ENCODE data around the gene ENPP7.

The ENPP7 gene

DNA sequence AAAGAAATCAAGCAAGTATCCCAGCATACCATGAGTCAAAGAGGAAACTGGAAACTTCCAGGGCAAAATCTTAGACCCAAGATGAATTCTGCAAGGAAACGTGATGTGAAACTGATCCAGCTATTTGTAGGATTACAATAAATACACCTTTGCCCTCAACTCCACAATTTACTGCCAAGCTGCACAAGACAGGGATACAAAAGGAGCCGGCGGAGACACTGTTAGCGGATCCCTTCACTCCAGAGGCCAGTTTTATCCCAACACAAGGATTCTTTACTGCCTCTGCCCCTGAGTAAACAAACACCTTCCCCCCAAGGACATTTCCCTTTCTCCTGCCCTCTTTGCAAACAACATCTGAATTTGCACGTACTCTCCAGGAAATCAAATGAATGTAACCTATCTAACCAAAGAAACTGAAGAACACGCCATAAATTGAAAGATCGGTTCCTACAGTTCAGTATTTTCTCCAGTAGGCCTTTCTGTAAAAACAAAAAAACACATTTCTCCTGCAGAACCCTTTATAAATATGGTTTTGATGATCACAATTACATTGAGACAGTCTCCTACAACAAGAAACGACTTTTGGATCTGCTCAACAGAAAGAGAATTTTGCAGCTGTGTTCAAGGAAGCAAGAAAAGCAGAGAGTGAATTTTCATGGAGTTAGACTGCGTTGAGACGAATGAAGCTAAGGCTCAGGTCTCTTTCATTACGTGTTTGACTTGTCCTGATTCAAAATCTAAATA lies 45.8 kb downstream of the ENPP7 start:
- no peak for DNase-seq (ENCODE audit: extremely low read depth in 1 of 2, low read depth in 1 of 2)

DNA sequence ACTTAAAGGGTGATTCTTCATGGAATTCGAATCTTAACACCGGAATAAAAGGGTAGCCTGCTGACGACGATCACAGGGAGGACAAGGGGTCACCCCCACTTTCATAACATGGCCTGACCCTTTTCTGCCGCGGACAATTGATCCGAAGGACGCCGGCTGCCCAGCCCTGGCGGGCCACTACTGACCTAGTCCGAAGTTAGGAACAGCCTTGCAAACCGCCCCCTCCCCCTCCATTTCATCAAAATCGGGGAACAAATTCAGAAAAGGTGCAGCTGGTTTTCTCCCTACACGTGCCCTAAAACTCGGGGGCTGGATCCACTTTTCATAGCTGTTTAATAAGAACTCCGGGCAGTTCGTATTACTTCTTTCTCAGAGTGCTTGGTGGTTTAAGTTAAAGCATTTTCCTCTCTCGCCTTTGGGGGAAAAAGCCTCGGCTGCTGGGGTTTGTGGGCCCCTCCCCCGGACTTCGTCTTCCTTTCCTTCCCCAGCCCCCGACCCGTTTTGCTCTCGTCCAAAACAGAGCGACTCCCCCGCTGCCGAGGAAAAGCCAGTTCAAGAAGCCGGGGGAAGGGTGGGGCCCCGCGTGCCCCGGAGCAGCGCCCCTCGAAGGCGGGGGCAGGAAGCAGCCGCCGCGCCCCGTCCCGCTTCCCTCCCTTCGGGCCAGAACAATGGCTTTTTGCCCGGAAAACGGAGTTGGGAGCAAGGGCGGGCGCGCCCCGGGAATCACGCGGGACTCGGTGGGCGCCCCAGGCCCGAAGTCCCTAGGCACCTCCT lies 46.6 kb downstream of the ENPP7 start:
- DNase-seq (ENCODE audit: extremely low read depth in 1 of 2, low read depth in 1 of 2) = no peak

DNA sequence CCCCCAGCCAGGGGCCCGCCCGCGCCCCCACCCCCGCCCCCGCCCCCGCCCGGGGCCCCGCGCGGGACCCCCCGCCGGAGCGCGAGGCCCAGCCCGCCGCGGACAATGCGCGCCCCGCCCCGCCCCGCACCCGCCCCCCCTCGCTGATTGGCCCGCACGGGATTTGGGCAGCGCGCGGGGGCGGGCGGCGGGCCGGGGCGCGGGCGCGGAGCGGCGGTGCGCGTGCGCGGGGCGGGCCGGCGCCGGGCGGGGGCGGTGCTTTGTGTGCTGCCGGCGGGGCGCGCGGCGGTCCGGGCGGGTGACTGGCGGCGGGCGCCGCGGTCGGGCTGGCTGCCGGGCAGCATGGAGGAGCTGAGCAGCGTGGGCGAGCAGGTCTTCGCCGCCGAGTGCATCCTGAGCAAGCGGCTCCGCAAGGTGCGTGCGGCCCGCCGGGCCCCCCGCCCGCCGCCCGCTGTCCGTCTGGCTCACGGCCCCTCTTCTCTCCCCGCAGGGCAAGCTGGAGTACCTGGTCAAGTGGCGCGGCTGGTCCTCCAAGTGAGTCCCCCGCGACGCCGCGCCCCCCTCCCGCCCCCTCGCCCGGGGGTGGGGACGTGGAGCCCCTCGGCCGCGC lies 47.3 kb downstream of the ENPP7 start, which contains the start of gene CBX2:
TSS of gene CBX2 (plus strand) at position 255 of the 610 bp plus-strand sequence. CDS start at position 343, 88 bp downstream.
- peak; percentile 58 to 66 for DNase-seq (ENCODE audit: extremely low read depth in 1 of 2, low read depth in 1 of 2)

DNA sequence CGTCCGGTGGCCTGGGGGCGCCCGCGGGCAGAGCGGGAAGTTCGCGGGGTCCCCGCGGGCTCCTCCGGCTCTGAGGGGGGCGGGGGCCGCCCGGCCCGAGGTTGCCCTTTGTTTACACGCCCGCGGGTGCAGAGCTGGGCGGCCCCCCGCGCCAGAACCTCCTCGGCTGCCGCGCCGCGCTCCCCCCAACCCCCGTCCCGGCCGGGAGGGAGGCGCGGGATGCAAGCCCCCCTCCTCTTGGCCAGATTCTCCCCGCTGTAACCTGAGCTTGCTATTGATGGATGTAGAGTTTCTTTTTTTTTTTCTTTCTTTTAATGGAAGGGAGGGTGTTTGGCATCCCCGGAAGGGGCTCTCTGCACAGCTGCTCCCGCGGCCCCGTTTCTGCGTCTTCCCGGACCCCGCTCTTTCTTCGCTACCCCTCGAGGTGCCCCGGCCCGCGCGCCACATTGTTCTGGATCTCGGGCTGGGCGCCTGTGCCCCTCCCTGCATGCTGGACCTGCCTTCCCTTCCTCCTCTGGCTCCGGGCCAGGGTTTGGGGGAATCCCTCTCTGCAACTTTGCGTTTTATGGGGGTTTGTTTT lies 47.9 kb downstream of the ENPP7 start:
- DNase-seq (ENCODE audit: extremely low read depth in 1 of 2, low read depth in 1 of 2) = no peak

DNA sequence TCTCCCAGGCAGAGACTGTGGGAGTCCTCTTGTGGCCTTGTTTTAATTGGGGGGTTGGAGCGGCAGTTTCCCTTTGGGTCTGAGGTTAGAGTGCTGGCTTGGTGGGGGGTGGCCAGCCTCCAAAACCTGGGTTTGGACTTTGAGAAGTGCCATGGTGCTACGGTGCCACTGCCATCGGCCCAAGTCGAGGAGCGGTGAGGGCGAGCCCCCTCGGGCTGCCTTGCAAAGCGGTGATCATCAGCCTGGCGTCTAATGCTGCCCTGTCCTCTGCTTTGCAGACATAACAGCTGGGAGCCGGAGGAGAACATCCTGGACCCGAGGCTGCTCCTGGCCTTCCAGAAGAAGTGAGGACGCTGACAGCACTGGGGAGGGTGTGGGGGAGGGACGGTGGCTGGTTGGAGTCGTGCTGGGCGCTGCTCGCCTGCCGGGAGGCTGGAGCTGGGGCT lies 48.4 kb downstream of the ENPP7 start:
- no peak for DNase-seq (ENCODE audit: extremely low read depth in 1 of 2, low read depth in 1 of 2)

DNA sequence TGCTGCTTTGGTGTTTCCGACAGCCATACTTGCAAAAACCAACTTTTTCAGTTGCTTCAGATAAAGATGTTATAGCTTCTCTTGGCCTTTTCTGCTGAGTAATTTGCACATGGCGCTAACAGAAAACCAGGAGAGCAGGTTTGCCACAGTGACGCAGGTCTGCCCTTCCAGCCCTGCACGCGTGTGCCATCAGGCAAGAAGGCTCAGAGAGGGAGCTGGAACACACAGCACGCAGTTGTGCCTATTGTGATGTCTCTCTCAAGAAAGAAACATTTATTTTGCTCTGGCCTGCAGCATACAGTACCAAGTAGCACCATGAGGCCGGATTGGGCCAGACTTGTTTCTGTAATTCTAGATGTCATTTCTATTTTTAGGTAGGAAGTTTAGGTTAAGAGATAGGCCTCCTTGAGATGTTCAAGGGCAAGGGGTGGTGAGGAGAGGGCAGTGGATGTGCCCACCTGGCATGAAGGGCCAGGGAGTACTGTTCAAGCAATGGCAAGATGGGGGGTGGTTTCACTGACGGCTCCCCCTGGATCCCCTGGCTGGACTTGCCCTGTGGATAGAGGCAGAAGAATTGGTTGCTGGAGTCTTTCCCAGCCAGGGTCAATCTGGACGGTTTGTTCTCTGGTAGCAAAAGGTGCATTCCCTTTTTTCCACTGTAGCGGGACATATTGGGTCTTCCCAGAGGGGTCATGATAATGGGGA lies 49.1 kb downstream of the ENPP7 start:
- no peak for DNase-seq (ENCODE audit: extremely low read depth in 1 of 2, low read depth in 1 of 2)

DNA sequence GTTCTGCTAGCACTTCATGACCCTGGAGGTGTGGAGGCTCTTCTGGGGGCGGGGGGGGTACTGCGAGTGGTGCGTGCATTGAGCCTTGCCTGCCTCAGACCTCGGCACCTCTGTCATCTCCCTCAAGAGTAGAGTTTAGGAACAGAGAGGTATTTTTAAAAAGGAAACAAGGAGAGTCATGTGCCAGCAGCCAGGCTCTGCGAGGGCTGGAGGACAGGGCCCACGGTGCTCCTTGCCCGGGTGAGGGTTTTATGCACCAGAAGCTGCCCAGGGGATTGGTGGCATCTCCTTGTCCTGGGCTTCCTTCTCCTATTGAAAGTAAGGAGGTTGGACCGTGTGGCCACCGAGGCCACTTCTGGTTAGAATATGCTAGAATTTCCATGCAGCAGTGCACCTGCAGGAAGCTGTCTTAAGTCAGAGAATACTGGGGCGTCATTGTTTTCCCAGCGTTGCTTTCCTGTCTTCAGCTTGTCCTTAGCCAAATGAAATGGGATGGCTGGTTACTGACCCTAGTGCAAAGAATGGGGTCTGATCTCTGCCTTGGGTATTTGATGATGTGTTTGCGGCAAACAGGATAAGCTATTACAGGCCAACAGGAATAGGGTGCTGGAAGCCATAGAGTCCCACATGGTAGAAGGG lies 50.4 kb downstream of the ENPP7 start:
- DNase-seq (ENCODE audit: extremely low read depth in 1 of 2, low read depth in 1 of 2) = no peak

DNA sequence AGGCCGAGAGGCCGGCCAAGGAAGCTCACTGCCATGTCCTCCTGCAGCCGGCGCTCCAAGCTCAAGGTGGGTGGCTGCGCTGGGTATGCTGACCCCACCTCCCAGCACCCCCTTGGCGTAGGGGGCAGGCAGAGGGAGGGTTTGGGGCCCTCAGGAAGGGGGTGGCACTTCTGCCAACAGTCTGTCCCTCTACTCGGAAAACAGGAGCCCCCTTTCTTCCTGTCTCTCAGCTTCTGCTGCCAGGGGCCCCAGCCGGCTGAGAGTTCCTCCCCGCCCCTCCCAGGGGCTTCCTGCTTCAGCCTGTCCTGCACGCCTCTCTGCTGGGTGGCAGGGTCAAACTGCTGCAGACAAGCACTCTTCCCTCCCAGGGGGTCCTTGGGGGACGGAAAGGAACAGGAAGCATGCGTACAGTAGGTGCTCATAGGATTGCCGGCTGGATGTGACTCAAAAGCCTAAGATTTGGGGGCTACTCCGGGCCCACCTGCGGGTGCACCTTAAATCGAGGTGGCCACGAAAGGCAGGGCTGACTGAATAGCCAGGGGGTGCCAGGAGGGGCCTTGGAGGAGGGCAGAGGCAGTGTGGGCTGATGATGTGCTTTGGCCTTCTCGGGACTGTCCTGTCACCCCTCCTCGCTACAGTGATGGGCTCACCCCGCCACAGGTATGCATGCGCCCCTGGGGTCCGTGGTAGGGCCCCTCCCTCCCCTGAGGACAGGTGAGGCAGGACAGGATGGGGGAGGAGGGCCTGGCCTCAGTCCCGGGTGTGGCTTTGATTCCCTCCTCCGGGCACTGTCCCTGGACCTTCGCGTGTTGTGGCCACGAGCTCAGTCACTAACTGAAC lies 51.2 kb downstream of the ENPP7 start:
- DNase-seq (ENCODE audit: extremely low read depth in 1 of 2, low read depth in 1 of 2) = no peak

DNA sequence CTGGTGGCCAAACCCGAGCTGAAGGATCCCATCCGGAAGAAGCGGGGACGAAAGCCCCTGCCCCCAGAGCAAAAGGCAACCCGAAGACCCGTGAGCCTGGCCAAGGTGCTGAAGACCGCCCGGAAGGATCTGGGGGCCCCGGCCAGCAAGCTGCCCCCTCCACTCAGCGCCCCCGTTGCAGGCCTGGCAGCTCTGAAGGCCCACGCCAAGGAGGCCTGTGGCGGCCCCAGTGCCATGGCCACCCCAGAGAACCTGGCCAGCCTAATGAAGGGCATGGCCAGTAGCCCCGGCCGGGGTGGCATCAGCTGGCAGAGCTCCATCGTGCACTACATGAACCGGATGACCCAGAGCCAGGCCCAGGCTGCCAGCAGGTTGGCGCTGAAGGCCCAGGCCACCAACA lies 53.1 kb downstream of the ENPP7 start:
- DNase-seq (ENCODE audit: extremely low read depth in 1 of 2, low read depth in 1 of 2) = no peak

DNA sequence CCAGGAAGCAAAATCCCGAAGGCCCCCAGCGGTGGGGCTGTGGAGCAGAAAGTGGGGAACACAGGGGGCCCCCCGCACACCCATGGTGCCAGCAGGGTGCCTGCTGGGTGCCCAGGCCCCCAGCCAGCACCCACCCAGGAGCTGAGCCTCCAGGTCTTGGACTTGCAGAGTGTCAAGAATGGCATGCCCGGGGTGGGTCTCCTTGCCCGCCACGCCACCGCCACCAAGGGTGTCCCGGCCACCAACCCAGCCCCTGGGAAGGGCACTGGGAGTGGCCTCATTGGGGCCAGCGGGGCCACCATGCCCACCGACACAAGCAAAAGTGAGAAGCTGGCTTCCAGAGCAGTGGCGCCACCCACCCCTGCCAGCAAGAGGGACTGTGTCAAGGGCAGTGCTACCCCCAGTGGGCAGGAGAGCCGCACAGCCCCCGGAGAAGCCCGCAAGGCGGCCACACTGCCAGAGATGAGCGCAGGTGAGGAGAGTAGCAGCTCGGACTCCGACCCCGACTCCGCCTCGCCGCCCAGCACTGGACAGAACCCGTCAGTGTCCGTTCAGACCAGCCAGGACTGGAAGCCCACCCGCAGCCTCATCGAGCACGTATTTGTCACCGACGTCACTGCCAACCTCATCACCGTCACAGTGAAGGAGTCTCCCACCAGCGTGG lies 53.7 kb downstream of the ENPP7 start:
- DNase-seq (ENCODE audit: extremely low read depth in 1 of 2, low read depth in 1 of 2) = no peak

DNA sequence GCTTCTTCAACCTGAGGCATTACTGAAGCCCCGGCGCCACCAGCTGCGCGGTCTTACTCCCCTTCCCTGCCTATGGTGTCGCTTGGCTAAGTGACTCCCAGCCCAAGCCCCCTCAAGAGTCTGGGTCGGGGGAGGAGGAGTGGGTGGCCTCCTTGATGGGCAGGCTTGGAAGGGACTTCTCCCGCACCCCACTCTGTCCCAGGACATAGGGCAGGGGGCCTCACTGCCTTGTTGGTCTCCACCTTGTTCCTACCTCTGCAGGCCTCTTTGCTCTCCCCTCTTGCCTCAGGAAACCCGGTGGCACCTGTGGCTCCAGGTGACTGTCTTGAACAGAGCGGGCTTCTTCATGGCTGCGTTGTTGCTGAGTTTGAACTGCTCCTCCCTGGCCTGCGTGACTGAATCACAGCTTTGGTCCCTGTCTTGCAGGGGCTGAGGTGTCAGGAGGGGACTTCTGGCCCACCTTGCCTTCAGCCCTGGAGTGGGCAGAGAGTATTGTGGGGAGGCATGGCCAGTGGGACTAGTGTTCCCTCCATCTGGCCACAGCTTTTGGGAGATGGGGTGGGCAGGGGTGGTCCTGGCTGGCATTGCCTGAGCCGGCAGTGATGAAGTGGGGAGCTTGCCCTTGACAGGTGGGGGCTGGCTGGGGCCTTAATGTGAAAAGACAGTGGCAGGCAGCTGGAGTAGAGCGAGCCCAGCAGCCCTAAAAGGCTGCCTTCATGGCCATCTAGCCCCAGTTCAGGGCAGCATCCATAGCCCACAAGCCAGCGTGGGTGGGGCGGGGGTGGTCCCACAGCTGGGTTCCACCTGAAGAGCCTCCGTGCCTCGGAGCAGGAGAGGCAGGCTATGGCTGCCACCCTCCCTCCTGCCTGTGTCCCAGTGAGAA lies 54.5 kb downstream of the ENPP7 start:
- no peak for DNase-seq (ENCODE audit: extremely low read depth in 1 of 2, low read depth in 1 of 2)

DNA sequence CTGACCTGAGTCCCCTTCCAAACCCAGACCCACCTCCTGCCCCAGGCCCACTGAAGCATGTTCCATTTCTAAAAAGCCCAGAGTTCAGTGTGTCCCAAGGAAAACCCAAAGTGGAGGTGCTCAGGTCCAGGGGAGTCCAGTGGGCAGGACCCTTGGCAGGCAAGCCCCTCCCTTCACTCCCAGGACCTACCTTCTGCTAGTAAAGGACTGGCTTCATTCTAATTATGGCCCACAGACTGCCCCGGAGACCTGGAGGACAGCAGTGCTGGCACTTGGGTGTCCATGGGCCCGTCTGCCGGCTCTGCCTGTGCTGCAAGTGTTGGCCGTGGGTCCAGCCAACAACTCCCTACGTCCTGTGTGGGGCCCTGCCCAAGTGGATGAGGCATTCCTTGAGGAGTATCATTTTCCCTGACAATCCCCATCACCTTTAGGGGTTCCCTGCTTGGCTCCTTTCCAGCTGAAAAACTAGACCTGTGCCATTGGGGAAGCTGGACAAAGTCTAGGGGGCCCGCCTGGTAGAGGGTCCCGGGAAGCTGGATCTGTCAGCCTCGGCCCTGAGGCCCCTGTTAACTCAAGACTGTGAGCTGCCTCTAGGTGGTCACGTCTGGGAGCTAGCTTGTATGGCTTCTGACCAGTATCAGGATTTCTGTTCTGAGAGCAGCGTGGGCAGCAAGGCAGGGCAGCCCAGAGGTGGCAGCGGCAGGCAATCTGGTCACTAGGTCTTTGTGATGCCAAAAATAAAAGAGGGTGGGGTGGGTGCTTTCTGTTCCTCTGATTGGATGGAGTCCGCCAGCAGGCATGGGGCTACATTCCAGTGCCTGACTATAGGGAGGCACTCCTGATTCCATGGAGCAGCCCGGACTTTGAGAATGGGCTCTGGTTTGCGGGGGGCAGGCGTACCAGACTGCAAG lies 55.4 kb downstream of the ENPP7 start:
- DNase-seq (ENCODE audit: extremely low read depth in 1 of 2, low read depth in 1 of 2) = no peak

DNA sequence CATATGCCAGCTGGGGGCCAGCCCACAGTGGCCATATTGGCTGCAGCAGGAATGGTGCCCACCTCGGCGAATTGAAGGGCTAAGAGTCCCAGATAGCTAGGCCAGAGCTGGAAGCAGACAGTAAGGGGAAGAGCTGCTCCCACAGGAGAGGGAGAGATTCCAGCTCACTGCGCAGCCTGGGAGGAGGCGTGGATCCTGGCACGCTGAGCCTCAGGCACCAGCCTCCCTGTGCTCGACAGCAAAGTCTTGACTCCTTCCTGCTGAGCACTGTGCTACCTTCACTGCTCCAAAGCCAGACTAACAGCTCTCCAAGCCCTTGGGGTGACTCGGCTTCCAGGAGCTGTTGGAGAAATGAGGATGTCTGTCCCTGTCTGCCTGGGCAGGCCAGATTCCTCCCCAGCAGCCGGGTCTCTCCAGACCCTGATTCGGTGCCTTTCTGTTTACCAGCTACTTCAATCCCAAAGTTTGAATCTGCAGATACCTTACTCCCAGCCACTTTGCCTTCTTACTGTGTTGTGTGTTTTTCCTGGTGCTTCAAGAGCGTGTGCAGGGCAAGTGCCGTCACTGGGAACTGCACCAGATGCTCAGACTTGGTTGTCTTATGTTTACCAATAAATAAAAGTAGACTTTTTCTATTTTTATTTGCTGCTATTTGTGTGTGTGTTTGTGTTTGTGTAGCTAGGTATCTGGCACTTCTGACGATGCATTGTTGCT lies 56.3 kb downstream of the ENPP7 start:
- DNase-seq (ENCODE audit: extremely low read depth in 1 of 2, low read depth in 1 of 2) = no peak

DNA sequence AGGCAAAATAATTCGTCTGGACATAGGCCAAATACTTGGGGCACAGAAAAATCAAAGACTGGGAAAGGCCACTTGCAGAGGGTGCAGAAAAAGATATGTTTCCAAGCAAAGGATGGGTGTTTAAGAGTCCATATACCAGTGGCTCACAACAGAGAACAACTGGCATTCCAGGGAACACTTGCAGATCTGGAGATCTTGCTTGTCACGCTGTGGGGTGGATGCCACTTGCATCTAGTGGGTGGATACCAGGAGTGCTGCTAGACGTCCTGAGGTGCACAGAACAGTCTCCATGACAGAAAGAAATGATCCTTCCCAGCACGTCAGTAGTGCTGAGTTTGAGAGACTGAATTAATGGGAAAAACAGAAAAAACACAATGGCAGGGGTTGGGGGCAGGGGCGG lies 57.7 kb downstream of the ENPP7 start:
- DNase-seq (ENCODE audit: extremely low read depth in 1 of 2, low read depth in 1 of 2) = no peak

DNA sequence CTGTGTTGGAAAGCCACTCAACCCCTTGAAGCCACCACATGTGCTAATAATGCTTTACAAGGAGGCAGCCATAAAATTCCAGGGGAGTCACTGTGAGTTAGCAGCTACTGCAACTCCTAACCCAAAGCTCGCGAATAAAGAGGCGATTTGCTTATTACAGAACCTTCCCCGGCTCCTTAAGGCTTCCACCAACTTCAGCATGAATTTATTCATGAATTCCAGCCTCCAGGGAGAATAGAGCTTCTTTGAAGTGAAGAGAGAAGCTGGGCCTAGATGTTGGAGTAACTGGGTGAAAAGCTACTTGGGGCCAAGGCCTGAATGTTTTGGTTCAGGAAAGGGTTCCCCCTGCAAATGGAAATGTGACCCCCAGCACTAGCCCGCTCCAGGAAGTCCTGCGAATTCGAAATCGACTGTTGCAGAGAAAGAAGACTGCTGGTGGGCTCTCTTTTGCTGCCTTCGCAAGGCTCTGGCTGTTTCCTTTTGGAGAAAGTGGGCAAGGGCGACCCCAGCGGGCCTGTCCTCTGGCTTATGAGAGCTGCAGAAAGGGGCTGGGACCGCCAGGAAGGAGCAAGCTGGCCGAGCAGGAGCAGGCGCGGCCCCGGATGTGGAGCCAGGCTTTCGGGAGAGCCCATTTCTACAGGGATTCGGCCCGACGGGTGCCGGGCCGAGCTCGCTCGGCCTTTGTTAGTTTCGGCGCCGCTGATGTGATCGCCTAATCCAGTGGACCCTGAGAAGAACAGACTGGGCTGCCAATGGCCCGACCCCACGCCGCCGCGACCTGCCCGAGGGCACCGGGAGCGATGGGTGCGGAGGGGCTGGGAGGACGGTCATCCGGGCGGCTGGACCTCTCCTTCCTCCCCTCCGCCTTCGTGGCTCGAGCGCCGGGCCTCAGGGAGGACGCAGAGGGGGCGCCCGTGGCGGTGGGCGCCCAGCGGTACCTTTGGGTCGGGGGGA lies 58.5 kb downstream of the ENPP7 start:
- DNase-seq (ENCODE audit: extremely low read depth in 1 of 2, low read depth in 1 of 2) = no peak

Measured in stimulated activated CD8-positive, alpha-beta memory T cell treated with anti-CD3 and anti-CD28 coated beads, Interleukin-7, amount 100 ng/mL, for 48 hours (primary cell).